COLO829 (cell line): ENCODE results near the gene KDELR1.

Source experiments
- DNase-seq: peaks from one replicate; pipeline ENCODE4 v3.0.0; 2012; ENCODE audit warnings: low spot score

The KDELR1 gene

DNA sequence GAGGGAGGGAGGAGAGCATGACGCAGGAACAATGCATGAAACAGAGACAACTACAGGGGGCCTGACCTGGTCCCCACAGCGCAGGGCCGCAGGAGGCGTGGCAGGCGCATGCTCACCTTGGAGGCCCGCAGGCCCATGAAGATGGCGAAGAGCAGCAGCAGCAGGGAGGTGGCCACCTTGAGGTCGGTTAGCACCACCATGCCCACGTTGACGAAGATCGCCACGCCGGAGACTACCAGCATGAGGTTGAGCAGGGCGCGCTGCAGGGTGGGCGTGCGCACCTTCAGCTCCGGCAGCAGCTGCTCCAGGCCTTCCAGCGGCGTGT lies 49.0 kb downstream of the KDELR1 start:
- DNase-seq: no peak

DNA sequence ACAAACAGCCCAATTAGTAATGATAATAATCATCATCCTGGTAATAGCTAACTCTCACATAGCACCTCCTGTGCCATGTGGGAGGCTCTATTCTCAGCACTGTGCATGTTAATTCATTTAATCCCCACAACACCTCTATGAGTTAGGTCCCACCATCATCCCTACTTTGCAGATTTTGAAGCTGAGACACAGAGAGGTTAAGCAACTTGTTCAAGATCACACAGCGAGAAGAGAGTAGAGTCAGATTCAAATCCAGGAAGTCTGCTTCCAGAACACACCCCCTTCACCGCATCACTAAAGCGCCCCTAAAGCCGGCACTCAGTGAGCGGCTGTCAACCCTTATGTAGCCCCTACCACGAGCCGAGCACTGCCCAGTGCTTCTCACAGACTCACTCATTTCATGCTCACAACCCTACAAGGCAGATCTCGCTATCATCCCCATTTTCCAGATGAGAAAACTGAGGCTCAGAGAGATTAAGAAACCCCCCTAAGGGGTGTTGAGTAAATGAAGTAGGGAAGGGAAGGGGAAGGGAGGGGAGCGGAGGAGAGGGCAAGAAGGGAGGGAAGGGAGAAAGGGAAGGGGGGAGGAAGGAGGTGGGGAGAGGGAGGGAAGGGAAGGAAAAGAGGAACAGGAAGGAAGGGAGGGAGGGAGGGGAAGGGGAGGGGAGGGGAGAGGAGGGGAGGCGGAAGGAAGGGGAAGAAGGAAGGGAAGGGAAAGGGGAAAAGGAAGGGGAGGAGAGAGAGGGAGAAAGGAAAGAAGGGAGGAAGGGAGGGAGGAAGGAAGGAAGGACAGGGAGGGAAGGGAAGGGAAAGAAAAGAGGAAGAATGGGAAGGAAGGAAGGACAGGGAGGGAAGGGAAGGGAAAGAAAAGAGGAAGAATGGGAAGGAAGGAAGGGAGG lies 49.6 kb downstream of the KDELR1 start:
- DNase-seq: no peak

DNA sequence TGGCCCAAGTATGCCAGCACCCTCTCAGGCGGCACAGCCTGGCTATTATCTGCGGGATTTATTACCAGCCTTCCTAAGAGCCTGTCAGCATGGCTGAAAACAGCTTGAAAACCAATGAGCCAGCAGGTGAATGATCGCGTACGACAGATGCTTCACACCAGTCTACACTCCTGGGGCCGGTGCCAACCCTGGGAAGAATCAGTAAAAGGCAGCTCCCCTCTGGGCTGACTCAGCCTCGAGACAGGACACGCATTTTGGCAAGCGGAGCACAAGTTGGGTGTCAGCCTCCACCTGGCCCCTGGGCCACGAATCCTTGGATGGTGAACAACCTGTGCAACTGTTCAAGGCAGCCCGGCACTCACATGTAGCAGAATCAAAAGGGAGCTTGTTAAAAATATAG lies 50.4 kb downstream of the KDELR1 start:
- no peak for DNase-seq

DNA sequence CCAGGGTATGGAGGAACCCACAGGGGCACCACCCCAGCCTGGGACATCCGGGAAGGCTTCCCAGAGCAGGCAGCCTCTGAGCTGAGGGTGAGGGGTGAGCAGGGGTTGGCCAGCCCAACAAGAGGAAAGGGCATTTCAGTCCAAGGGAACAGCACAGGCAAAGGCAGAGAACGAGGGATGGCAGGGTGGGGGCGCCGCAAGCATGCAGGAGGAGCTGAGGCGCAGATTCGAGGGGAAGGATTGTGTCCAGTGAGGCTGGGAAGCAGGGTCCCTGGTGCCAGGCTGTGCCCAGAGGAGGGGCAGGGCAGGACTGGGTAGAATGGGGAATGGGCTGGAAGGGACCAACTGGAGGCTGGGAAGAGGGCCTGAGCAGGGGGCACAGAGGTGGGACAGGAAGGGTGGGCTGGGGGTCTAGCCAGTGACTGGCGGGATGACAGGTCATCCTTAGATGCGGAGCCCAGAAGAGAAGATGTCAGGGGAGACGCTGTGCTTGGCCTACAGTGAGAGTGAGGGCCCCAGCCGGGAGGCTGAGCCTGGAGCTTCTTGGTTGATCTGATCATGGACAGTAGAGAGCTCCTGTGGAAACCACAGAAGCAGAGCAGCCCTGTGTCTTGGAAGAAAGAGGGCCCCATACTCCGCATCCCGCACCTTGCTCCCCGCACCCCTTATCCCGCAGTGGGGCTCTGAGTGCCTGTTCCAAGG lies 52.4 kb downstream of the KDELR1 start:
- DNase-seq: no peak

DNA sequence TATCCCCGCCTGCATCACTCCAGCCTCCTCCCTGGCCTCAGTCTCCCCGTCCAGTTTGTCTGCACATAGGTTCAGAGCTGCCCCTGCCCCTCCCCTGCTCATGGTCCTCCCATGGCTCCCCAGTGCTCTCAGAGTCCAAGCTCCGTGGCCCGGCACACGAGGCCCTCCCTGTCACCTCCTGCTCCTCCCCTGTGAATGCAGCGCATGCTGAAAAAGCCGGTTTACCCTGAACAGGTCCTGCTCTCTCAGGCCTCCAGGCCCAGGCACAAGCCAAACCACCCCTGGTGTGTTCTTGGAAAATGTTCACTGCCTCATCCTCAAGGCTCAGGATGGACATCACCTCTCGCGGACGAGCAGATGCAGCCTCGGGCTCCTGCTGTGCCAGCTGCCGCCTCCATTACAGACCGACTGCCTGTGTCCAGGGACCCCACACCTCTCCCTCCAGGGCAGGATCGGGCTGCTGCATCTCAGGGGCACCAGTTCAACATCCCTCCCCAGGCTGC lies 53.0 kb downstream of the KDELR1 start:
- no peak for DNase-seq

DNA sequence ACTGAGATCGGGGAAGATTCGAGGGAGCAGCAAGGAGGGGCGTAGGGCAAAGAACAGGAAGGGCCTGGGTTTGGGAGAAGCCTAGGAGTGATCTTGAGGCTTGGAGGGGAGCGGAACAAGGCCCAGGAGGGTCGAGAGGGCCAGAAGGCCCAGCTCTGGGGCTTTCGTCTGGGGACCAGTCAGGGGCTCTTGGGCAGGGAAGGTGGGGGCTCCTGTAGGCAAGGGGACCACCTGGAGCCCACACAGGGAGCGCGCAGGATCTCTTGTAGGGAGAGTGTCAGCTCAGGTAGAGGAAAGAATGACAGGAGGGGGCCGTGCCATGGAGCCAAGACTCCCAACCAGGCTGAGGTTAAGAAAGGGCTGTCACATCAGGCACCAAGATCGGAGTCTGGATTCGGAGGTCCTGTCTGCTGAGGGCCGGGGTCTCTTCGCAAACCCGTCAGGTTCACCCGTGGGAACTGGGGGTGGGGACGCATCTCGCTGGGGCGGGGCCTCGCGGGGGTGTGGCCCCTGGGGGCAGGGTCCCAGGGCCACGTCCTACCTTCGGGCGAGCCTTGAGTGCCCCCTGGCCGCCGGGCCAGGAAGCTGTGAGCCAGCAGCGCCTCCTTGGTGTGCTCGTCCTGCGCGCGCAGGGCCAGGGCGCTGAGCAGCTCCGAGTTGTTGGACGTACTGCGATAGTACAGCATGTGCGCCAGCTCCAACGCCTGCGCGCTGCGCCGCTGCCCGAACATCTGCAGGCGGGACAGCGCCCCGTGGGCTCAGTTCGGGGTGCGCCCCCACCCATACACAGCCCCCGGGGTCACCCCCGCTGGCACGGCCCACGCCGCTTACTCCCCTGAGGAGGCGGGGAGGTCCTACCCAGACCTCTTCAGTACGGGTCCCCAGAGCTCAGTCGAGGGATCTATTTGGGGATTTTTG lies 57.6 kb downstream of the KDELR1 start:
- DNase-seq: peak; percentile 95

DNA sequence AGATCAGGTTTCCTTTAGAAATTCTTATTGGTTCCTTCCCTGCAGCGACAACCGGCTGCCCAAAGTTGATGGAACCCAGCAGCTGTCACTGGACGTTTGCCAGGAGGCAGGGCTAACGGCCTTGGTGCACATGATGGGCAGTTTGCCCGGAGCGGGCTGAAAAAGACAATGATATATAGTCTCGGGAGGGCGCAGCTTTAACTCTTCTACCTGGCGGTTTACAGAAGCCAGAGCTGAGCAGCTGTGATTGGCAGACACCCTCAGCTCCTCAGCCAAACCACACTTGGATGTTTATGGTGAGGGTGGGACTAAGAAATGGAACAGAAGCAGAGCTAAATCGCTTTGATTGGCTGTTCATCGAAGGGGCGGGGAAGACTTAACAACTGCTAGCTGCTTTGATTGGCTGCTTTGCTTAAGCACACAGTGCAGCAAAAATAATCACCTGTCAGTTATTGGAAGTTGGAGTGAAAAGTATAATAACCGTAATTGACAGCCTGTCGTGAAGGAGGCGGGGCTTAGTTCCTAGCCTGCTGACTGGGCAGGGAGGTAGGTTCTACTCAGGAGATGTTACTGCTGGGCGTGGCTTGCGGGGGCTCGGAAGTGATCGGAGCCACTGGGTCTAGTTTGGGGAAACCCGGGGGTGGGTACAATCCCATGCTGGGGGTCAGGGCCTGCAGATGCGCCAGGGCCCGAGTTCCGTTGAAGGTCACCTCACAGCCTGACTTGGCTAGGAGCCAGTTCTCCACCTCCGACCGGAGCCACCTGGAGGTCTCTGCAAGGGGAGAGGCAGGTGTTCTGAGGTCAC lies 58.5 kb downstream of the KDELR1 start:
- DNase-seq: peak; percentile 98
